ENCODE data around the gene C9orf78. TPM values are rescaled to one million over a fixed set of nuclear protein-coding genes. Genes with fewer than 3 reads are reported as not detected.

Gene C9orf78
- total and polyA plus RNA-seq, 9 of the 15 experiments (the other 6 are each of a cell fraction or from before 2014, with no cell fraction given), result 94.6 to 266 (median 202) TPM

DNA sequence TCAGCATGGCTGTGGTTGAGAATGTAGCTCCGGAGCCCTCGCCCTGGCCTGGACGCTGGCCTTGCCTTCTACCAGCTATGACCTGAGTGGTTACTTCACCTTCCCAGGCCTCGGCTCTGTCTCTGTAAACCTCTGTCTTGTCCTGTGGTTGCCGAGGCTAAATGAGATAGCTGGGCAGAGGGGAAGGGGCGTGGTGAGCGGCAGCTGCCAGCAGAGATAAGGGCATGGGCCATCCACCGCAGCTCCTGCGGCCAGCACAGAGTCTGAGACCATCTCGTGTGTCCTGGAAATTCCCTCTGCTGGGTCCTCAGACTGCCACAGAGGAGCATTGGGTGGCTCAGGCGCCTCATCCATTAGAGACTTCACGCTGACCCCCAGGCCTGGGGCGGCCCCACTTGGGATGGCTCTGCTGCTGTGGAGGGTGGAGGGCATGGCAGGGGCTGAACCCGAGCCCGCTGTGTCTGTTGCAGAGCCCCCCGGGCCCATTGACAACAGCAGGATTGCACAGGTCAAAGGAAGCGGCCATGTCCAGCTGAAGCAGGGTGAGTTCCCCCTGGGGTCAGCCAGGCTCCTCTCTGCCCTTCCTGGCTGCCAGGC, 44.1 kb upstream of the C9orf78 start (continued):
- TF ChIP-seq, protein P1, sequence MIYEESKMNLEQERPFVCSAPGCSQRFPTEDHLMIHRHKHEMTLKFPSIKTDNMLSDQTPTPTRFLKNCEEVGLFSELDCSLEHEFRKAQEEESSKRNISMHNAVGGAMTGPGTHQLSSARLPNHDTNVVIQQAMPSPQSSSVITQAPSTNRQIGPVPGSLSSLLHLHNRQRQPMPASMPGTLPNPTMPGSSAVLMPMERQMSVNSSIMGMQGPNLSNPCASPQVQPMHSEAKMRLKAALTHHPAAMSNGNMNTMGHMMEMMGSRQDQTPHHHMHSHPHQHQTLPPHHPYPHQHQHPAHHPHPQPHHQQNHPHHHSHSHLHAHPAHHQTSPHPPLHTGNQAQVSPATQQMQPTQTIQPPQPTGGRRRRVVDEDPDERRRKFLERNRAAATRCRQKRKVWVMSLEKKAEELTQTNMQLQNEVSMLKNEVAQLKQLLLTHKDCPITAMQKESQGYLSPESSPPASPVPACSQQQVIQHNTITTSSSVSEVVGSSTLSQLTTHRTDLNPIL (CRISPR knock-in tag; IDR thresholded peaks at IDR 0.05), result no peak
- TF ChIP-seq GABPB1 (CRISPR knock-in tag; IDR thresholded peaks at IDR 0.05) (no peak), PHF8 (IDR thresholded peaks at IDR 0.05; ENCODE audit: borderline replicate concordance, low read length) (peak; percentile 37; the same call in 1 of the 2 replicates), GATAD2B (IDR thresholded peaks at IDR 0.05; ENCODE audit: borderline replicate concordance) (no peak), ZNF408 (CRISPR knock-in tag; IDR thresholded peaks at IDR 0.05; ENCODE audit: low read depth) (no peak), PHF20 (IDR thresholded peaks at IDR 0.05; ENCODE audit: partially characterized antibody) (no peak), RCOR1 (IDR thresholded peaks at IDR 0.05; ENCODE audit: borderline replicate concordance in 1 of 2, low read depth in 2 of 2, low read length in 2 of 2) (peak; percentile 98 to 99), L3MBTL2 (IDR thresholded peaks at IDR 0.05) (no peak), HEY1 (CRISPR knock-in tag; IDR thresholded peaks at IDR 0.05; ENCODE audit: borderline replicate concordance) (no peak), BRD4 (IDR thresholded peaks at IDR 0.05) (no peak), TCF3 (CRISPR knock-in tag; IDR thresholded peaks at IDR 0.05) (no peak)
- TF ChIP-seq, protein P2, sequence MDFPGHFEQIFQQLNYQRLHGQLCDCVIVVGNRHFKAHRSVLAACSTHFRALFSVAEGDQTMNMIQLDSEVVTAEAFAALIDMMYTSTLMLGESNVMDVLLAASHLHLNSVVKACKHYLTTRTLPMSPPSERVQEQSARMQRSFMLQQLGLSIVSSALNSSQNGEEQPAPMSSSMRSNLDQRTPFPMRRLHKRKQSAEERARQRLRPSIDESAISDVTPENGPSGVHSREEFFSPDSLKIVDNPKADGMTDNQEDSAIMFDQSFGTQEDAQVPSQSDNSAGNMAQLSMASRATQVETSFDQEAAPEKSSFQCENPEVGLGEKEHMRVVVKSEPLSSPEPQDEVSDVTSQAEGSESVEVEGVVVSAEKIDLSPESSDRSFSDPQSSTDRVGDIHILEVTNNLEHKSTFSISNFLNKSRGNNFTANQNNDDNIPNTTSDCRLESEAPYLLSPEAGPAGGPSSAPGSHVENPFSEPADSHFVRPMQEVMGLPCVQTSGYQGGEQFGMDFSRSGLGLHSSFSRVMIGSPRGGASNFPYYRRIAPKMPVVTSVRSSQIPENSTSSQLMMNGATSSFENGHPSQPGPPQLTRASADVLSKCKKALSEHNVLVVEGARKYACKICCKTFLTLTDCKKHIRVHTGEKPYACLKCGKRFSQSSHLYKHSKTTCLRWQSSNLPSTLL (IDR thresholded peaks at IDR 0.05), result no peak
- TF ChIP-seq, protein P3, sequence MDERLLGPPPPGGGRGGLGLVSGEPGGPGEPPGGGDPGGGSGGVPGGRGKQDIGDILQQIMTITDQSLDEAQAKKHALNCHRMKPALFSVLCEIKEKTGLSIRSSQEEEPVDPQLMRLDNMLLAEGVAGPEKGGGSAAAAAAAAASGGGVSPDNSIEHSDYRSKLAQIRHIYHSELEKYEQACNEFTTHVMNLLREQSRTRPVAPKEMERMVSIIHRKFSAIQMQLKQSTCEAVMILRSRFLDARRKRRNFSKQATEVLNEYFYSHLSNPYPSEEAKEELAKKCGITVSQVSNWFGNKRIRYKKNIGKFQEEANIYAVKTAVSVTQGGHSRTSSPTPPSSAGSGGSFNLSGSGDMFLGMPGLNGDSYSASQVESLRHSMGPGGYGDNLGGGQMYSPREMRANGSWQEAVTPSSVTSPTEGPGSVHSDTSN (CRISPR knock-in tag; IDR thresholded peaks at IDR 0.05; ENCODE audit: low read depth), result no peak
- TF ChIP-seq, protein P3 (tag; conservative IDR thresholded peaks at IDR 0.05; ENCODE audit: low read depth), result no peak
- TF ChIP-seq, protein P4, sequence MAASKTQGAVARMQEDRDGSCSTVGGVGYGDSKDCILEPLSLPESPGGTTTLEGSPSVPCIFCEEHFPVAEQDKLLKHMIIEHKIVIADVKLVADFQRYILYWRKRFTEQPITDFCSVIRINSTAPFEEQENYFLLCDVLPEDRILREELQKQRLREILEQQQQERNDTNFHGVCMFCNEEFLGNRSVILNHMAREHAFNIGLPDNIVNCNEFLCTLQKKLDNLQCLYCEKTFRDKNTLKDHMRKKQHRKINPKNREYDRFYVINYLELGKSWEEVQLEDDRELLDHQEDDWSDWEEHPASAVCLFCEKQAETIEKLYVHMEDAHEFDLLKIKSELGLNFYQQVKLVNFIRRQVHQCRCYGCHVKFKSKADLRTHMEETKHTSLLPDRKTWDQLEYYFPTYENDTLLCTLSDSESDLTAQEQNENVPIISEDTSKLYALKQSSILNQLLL (CRISPR knock-in tag; IDR thresholded peaks at IDR 0.05; ENCODE audit: borderline replicate concordance), result no peak
